Neural progenitor cell (in vitro differentiated cells): ENCODE results near the gene PLEKHG5. TPM values are rescaled to one million over a fixed set of nuclear protein-coding genes. Genes with fewer than 3 reads are reported as not detected.

ENCODE experiments used
- DNase-seq: peaks from one replicate; pipeline ENCODE4 v3.0.0-alpha.2; 2016; ENCODE audit warnings: low spot score
- H2AFZ ChIP-seq: fragments of 200-600 bp; sonication (generic); replicated peaks from 2 replicates; pipeline ENCODE4 v1.6.1; 2016; ENCODE audit warnings: antibody characterized with exemption
- H3F3A ChIP-seq: fragments of 200-600 bp; sonication (generic); 2 replicates; pipeline ENCODE4 v1.6.1; 2016; ENCODE audit warnings: antibody characterized with exemption, low read depth
- H3K27ac ChIP-seq: fragments of 200-600 bp; sonication (generic); 2 replicates; pipeline ENCODE4 v1.5.1; 2016; ENCODE audit warnings: mild to moderate bottlenecking
- H3K27me3 ChIP-seq: fragments of 200-600 bp; sonication (generic); 2 replicates; pipeline ENCODE4 v1.6.1; 2016; ENCODE audit warnings: mild to moderate bottlenecking, moderate library complexity
- H3K36me3 ChIP-seq: fragments of 200-600 bp; sonication (generic); 2 replicates; pipeline ENCODE4 v1.5.1; 2016
- H3K4me1 ChIP-seq: fragments of 200-600 bp; sonication (generic); 2 replicates; pipeline ENCODE4 v1.6.1; 2016; ENCODE audit warnings: mixed run types
- H3K4me2 ChIP-seq: fragments of 200-600 bp; sonication (generic); 2 replicates; pipeline ENCODE4 v1.6.1; 2016
- H3K4me3 ChIP-seq: fragments of 200-600 bp; sonication (generic); 2 replicates; pipeline ENCODE4 v1.5.1; 2016
- H3K79me2 ChIP-seq: fragments of 200-600 bp; sonication (generic); 2 replicates; pipeline ENCODE4 v1.6.1; 2016; ENCODE audit warnings: low read depth
- H3K9ac ChIP-seq: fragments of 200-600 bp; sonication (generic); 2 replicates; pipeline ENCODE4 v1.6.1; 2016
- H3K9me3 ChIP-seq: fragments of 200-600 bp; sonication (generic); 2 replicates; pipeline ENCODE4 v1.5.1; 2016; ENCODE audit warnings: low read depth
- H4K20me1 ChIP-seq: fragments of 200-600 bp; sonication (generic); 2 replicates; pipeline ENCODE4 v1.6.1; 2016; ENCODE audit warnings: low read depth
- H3K27ac Mint-ChIP-seq: 3 replicates; pipeline ENCODE4 v1.8.0; 2021; ENCODE audit warnings: mixed read lengths
- H3K27me3 Mint-ChIP-seq: 2 replicates; pipeline ENCODE4 v1.8.0; 2022; ENCODE audit warnings: low read depth, mild to moderate bottlenecking, inconsistent platforms, moderate library complexity, mixed read lengths; ENCODE audit not compliant: insufficient read depth
- H3K36me3 Mint-ChIP-seq: 3 replicates; pipeline ENCODE4 v1.8.0; 2021; ENCODE audit warnings: mixed read lengths
- H3K4me1 Mint-ChIP-seq: 3 replicates; pipeline ENCODE4 v1.8.0; 2021; ENCODE audit warnings: mixed read lengths
- H3K4me3 Mint-ChIP-seq: 3 replicates; pipeline ENCODE4 v1.8.0; 2021; ENCODE audit warnings: mild to moderate bottlenecking, moderate library complexity, mixed read lengths
- H3K9me3 Mint-ChIP-seq: 3 replicates; pipeline ENCODE4 v1.8.0; 2020; ENCODE audit warnings: mixed read lengths
- EZH2 ChIP-seq: fragments of 200-600 bp; sonication (generic); IDR thresholded peaks from 2 replicates; pipeline ENCODE4 v1.6.1; 2017; ENCODE audit warnings: antibody characterized with exemption, mild to moderate bottlenecking, moderate library complexity
- EZH2phosphoT487 ChIP-seq: fragments of 200-600 bp; sonication (generic); IDR thresholded peaks from 2 replicates; pipeline ENCODE4 v1.6.1; 2017; ENCODE audit warnings: antibody characterized with exemption
- total RNA-seq: library from RNA; depleted of rRNA; stranded (reverse); fragments of >200 nt; gene quantifications from 2 replicates; pipeline ENCODE4 v1.2.3, GENCODE V29; 2015; ENCODE audit warnings: low replicate concordance
- TF ChIP-seq, protein P1 (sequence below): fragments of 200-600 bp; sonication (generic); IDR thresholded peaks from 2 replicates; pipeline ENCODE4 v1.5.1; 2017; ENCODE audit warnings: antibody characterized with exemption, mild to moderate bottlenecking

The PLEKHG5 gene
- total RNA-seq, 1 donor from 2014 or later = 7.4 TPM

DNA sequence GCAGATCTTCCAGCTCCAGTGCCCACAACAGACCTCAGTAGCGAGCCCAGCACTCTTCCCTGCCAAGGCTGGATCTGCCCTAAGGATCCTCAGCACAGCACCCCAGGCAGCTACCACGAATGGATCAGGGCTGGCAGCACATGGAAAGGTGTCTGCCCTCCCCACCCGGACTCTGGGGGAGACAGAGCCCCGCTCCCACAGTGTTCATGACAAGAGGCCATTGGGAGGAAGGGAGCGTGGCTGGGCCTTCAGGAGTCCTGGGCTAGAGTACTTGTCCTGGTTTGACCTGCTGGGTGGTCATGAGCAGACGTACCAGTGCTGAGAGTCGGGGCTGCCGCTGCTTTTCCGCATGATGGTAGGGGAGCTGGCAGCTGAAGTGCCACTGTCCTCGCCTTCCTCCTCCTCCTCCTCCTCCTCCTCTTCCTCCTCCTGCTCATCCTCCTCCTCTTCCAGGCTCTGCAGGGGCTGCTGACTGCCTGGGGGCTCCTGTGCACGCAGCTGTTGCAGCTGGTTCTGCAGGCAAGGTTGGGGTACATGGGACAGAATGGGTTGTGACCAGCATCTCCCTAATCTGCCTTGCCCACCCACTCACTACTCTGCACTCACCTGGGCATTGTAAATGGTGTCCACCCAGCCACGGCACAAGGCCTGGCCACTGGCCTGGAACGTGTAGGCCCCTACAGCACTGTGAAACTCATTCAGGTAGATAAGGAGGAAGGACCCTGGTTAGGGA is 22.6 kb downstream of the PLEKHG5 start:
- Histone ChIP-seq H3K36me3 (no peaks in the 10 kb centered on the region), H3K27ac (no peak overlapping the region), H3K9me3 (no peaks in the 10 kb centered on the region), H3K27me3 (peaks cover 28% of the 10 kb centered on the region), H4K20me1 (peaks cover 2% of the 10 kb centered on the region), H3K79me2 (no peaks in the 10 kb centered on the region), H3K4me2 (no peak overlapping the region), H3K4me1 (peaks cover 10% of the 10 kb centered on the region), H2AFZ (no peak overlapping the region), H3K4me3 (no peak overlapping the region), H3F3A (no peaks in the 10 kb centered on the region), H3K9ac (no peak overlapping the region)
- DNase-seq = no peak
- peaks cover 4% of the 10 kb centered on the region for H3K27me3 Mint-ChIP-seq
- peak overlapping the region; percentile 72 for H3K4me3 Mint-ChIP-seq
- no peak for TF ChIP-seq EZH2phosphoT487
- TF ChIP-seq EZH2 = no peak
- TF ChIP-seq, protein P1, sequence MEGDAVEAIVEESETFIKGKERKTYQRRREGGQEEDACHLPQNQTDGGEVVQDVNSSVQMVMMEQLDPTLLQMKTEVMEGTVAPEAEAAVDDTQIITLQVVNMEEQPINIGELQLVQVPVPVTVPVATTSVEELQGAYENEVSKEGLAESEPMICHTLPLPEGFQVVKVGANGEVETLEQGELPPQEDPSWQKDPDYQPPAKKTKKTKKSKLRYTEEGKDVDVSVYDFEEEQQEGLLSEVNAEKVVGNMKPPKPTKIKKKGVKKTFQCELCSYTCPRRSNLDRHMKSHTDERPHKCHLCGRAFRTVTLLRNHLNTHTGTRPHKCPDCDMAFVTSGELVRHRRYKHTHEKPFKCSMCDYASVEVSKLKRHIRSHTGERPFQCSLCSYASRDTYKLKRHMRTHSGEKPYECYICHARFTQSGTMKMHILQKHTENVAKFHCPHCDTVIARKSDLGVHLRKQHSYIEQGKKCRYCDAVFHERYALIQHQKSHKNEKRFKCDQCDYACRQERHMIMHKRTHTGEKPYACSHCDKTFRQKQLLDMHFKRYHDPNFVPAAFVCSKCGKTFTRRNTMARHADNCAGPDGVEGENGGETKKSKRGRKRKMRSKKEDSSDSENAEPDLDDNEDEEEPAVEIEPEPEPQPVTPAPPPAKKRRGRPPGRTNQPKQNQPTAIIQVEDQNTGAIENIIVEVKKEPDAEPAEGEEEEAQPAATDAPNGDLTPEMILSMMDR = no peak
- no peaks in the 10 kb centered on the region for H3K4me1 Mint-ChIP-seq
- peaks cover 5% of the 10 kb centered on the region for H3K36me3 Mint-ChIP-seq
- no peak overlapping the region for H3K27ac Mint-ChIP-seq
- H3K9me3 Mint-ChIP-seq = no peaks in the 10 kb centered on the region

GRCh38 chr1:6467744-6468688 is 23.5 kb downstream of the PLEKHG5 start:
- no peaks in the 10 kb centered on the region for H3K79me2 ChIP-seq
- no peaks in the 10 kb centered on the region for H3K9me3 ChIP-seq
- H3K9ac ChIP-seq = no peak overlapping the region
- no peak overlapping the region for H3K27ac ChIP-seq
- Mint-ChIP-seq H3K27ac (no peak overlapping the region), H3K27me3 (peaks cover 4% of the 10 kb centered on the region), H3K36me3 (peaks cover 5% of the 10 kb centered on the region), H3K9me3 (no peaks in the 10 kb centered on the region), H3K4me3 (no peak overlapping the region), H3K4me1 (no peaks in the 10 kb centered on the region)
- H3K27me3 ChIP-seq = peaks cover 28% of the 10 kb centered on the region
- no peak for TF ChIP-seq EZH2
- no peak for TF ChIP-seq EZH2phosphoT487
- TF ChIP-seq, protein P1 = no peak
- no peaks in the 10 kb centered on the region for H3F3A ChIP-seq
- H2AFZ ChIP-seq = no peak overlapping the region
- no peak overlapping the region for H3K4me3 ChIP-seq
- H4K20me1 ChIP-seq = no peaks in the 10 kb centered on the region
- H3K4me2 ChIP-seq = no peak overlapping the region
- H3K36me3 ChIP-seq = no peaks in the 10 kb centered on the region
- peaks cover 10% of the 10 kb centered on the region for H3K4me1 ChIP-seq
- no peak for DNase-seq

DNA sequence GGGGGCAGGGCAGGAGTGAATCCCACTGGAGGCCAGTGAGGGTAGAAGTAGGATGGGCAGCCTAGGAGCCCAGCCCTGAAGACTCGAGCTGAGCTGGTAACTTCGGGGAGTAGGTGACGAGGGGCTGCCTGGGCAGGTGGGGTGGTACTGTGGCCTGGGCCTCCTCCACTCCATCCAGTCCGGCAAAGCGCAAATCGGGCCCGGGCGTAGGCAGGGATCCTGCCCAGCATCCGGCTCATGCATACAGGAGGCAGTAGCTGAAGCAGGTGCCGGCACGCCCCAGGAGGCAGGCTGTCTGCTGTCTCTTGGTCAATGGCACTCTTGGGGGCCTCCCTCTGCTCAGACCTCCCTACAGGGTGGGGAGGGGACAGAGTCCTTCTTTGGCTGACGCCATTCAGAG is 24.2 kb downstream of the PLEKHG5 start:
- H3K4me1 Mint-ChIP-seq = no peaks in the 10 kb centered on the region
- no peaks in the 10 kb centered on the region for H3K9me3 Mint-ChIP-seq
- TF ChIP-seq EZH2phosphoT487 = no peak
- TF ChIP-seq, protein P1 = no peak
- TF ChIP-seq EZH2 = no peak
- H3K4me3 ChIP-seq = no peak overlapping the region
- no peak overlapping the region for H2AFZ ChIP-seq
- H3K4me3 Mint-ChIP-seq = no peak overlapping the region
- H3K9me3 ChIP-seq = no peaks in the 10 kb centered on the region
- no peak overlapping the region for H3K27ac Mint-ChIP-seq
- H3K36me3 ChIP-seq = no peaks in the 10 kb centered on the region
- no peak overlapping the region for H3K4me2 ChIP-seq
- H3K27ac ChIP-seq = no peak overlapping the region
- H3K27me3 Mint-ChIP-seq = peaks cover 4% of the 10 kb centered on the region
- no peaks in the 10 kb centered on the region for H3K79me2 ChIP-seq
- H3K9ac ChIP-seq = no peak overlapping the region
- H3K4me1 ChIP-seq = peaks cover 10% of the 10 kb centered on the region
- peaks cover 28% of the 10 kb centered on the region for H3K27me3 ChIP-seq
- no peaks in the 10 kb centered on the region for H3F3A ChIP-seq
- H3K36me3 Mint-ChIP-seq = peaks cover 6% of the 10 kb centered on the region
- H4K20me1 ChIP-seq = no peaks in the 10 kb centered on the region
- DNase-seq = no peak
